ENCODE data around the gene BBOX1.

DNA sequence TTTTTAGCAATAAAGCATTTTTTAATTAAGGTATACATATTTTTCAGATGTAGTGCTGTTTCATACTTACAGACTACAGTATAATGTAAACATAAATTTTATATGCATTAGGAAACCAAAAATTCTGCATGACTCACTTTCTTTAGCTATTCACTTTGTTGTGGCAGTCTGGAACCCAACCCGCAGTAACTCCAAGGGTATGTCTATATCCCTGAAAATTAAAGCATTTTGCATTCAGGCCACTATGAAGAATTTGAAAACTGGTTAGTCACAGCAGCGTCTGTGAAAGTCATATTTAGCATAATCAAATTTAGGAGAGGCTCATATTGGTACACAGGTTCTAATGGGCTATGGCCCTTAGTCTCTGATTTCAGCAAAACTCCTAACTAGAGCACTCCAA lies 46.8 kb downstream of the BBOX1 start:
- TF ChIP-seq, protein P1, sequence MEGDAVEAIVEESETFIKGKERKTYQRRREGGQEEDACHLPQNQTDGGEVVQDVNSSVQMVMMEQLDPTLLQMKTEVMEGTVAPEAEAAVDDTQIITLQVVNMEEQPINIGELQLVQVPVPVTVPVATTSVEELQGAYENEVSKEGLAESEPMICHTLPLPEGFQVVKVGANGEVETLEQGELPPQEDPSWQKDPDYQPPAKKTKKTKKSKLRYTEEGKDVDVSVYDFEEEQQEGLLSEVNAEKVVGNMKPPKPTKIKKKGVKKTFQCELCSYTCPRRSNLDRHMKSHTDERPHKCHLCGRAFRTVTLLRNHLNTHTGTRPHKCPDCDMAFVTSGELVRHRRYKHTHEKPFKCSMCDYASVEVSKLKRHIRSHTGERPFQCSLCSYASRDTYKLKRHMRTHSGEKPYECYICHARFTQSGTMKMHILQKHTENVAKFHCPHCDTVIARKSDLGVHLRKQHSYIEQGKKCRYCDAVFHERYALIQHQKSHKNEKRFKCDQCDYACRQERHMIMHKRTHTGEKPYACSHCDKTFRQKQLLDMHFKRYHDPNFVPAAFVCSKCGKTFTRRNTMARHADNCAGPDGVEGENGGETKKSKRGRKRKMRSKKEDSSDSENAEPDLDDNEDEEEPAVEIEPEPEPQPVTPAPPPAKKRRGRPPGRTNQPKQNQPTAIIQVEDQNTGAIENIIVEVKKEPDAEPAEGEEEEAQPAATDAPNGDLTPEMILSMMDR (IDR thresholded peaks at IDR 0.05), result no peak
- TF ChIP-seq POLR2A (IDR thresholded peaks at IDR 0.05) (no peak), EP300 (IDR thresholded peaks at IDR 0.05) (no peak)

All from suprapubic skin (tissue), 3 donors.